ENCODE results near the gene LTA.

The LTA gene

GRCh38 chr6:31572041-31572911 is at the start of gene LTA:
LTA (plus strand) TSS chr6:31572289; CDS start chr6:31572743, 454 bp downstream.
- Histone ChIP-seq H3K36me3 (ENCODE audit: control insufficient read depth, insufficient read depth, low read length) (no peaks in the 10 kb centered on the region), H3K27me3 (ENCODE audit: control insufficient read depth, insufficient read depth, low read length) (no peaks in the 10 kb centered on the region), H3K4me1 (ENCODE audit: control insufficient read depth, insufficient read depth, low read length) (peaks cover 3% of the 10 kb centered on the region), H3K9ac (ENCODE audit: low read length) (no peak within 1 kb of the TSS), H3K4me3 (ENCODE audit: low read length) (peak within 1 kb of the TSS; percentile 46), H3K27ac (ENCODE audit: low read depth, low read length) (no peak within 1 kb of the TSS)

DNA sequence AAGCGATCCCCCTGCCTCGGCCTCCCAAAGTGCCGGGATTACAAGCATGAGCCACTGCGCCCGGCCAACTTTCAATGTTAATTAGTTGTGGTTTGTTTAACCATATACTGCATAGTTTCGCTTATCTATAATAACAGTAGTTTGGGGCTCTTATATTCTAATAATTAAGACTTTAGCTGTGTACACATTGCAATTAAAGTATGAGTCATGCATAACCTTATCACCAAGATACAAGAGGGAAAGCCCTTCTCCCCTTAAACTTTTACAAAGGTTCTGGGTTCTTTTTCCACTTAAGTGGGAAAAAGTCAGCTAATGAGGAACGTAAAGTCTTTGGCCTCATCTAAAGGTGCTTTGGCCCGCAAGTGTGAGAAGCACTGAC is 46.5 kb upstream of the LTA start:
- Histone ChIP-seq H3K27ac (ENCODE audit: low read depth, low read length) (no peak overlapping the region), H3K9ac (ENCODE audit: low read length) (no peak overlapping the region), H3K27me3 (ENCODE audit: control insufficient read depth, insufficient read depth, low read length) (no peaks in the 10 kb centered on the region), H3K36me3 (ENCODE audit: control insufficient read depth, insufficient read depth, low read length) (peaks cover 10% of the 10 kb centered on the region), H3K4me3 (ENCODE audit: low read length) (no peak overlapping the region), H3K4me1 (ENCODE audit: control insufficient read depth, insufficient read depth, low read length) (no peaks in the 10 kb centered on the region)

DNA sequence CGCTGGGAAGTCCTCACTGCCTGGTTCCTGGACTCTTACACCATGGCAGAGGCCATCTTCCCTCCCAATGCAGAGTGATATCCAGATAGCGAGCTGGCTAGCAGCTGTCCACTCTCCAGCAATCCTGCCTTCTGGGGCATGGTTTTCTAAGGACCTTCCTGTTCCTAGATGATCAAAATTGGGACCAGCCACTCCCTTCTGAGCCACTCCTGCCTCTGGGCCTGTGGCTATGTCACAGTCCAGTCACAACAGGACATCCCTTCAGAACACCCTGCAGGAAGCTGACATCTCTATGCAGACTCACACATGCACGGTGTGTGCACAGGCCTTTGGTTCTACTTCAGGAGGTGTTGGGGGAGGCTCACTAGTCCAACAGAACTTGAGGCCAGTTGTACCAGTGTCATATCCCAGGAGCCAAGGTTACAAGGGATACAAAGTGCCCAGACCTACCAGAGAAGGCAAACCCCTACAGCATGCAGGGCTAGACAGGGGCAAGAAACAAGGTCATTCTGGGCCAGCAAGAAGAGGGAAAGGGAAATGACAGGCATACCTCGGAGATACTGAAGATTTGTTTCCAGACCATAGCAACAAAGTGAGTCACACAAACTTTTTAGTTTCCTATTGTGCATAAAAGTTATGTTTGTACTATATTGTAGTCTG is 46.0 kb upstream of the LTA start:
- H3K9ac ChIP-seq (ENCODE audit: low read length), result no peak overlapping the region
- H3K27ac ChIP-seq (ENCODE audit: low read depth, low read length), result no peak overlapping the region
- H3K4me3 ChIP-seq (ENCODE audit: low read length), result no peak overlapping the region
- no peaks in the 10 kb centered on the region for H3K27me3 ChIP-seq (ENCODE audit: control insufficient read depth, insufficient read depth, low read length)
- H3K4me1 ChIP-seq (ENCODE audit: control insufficient read depth, insufficient read depth, low read length), result no peaks in the 10 kb centered on the region
- peaks cover 15% of the 10 kb centered on the region for H3K36me3 ChIP-seq (ENCODE audit: control insufficient read depth, insufficient read depth, low read length)

- Histone ChIP-seq H3K9ac (ENCODE audit: low read length) (no peak overlapping the region), H3K4me1 (ENCODE audit: control insufficient read depth, insufficient read depth, low read length) (no peaks in the 10 kb centered on the region), H3K27ac (ENCODE audit: low read depth, low read length) (no peak overlapping the region), H3K4me3 (ENCODE audit: low read length) (no peak overlapping the region), H3K36me3 (ENCODE audit: control insufficient read depth, insufficient read depth, low read length) (peaks cover 26% of the 10 kb centered on the region), H3K27me3 (ENCODE audit: control insufficient read depth, insufficient read depth, low read length) (no peaks in the 10 kb centered on the region)
Observed at GRCh38 chr6:31528307-31528777, 43.7 kb upstream of the LTA start.

DNA sequence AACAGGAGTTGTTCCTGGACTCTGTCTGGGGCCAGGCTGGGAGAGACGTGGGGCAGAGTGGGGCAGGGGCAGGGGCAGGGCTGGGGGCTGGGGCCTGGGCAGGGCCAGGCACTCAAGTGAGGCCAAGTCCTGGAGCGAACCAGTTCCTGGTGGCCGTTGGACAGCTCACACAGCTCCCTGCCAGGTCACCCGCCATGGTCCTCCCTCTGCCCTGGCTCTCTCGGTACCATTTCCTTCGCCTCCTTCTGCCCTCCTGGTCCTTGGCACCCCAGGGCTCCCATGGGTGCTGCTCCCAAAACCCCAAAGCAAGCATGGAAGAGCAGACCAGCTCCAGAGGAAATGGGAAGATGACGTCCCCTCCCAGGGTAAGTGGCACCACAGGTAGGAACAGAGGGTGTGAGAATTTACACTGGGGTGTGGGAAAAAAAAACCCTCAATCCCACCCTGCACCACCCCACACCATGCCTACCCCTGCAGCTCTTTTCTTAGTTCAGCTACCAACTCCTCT is 43.2 kb upstream of the LTA start, which contains the start of gene MCCD1:
MCCD1 (plus strand) TSS at position 142 of the 508 bp plus-strand sequence; CDS start at position 195, 53 bp downstream.
- H3K4me3 ChIP-seq (ENCODE audit: low read length), result no peak within 1 kb of the TSS
- H3K36me3 ChIP-seq (ENCODE audit: control insufficient read depth, insufficient read depth, low read length), result peaks cover 26% of the 10 kb centered on the region
- H3K27me3 ChIP-seq (ENCODE audit: control insufficient read depth, insufficient read depth, low read length), result no peaks in the 10 kb centered on the region
- no peak within 1 kb of the TSS for H3K9ac ChIP-seq (ENCODE audit: low read length)
- H3K4me1 ChIP-seq (ENCODE audit: control insufficient read depth, insufficient read depth, low read length), result no peaks in the 10 kb centered on the region
- no peak within 1 kb of the TSS for H3K27ac ChIP-seq (ENCODE audit: low read depth, low read length)

- H3K27ac ChIP-seq (ENCODE audit: low read depth, low read length), result no peak overlapping the region
- H3K27me3 ChIP-seq (ENCODE audit: control insufficient read depth, insufficient read depth, low read length), result no peaks in the 10 kb centered on the region
- no peak overlapping the region for H3K4me3 ChIP-seq (ENCODE audit: low read length)
- no peaks in the 10 kb centered on the region for H3K4me1 ChIP-seq (ENCODE audit: control insufficient read depth, insufficient read depth, low read length)
- peaks cover 27% of the 10 kb centered on the region for H3K36me3 ChIP-seq (ENCODE audit: control insufficient read depth, insufficient read depth, low read length)
- H3K9ac ChIP-seq (ENCODE audit: low read length), result no peak overlapping the region
Observed at GRCh38 chr6:31529329-31530150, 42.5 kb upstream of the LTA start.

GRCh38 chr6:31530659-31531058 is 41.4 kb upstream of the LTA start:
- H3K36me3 ChIP-seq (ENCODE audit: control insufficient read depth, insufficient read depth, low read length), result peaks cover 38% of the 10 kb centered on the region
- H3K4me1 ChIP-seq (ENCODE audit: control insufficient read depth, insufficient read depth, low read length), result no peaks in the 10 kb centered on the region
- H3K27me3 ChIP-seq (ENCODE audit: control insufficient read depth, insufficient read depth, low read length), result no peaks in the 10 kb centered on the region
- no peak overlapping the region for H3K27ac ChIP-seq (ENCODE audit: low read depth, low read length)
- H3K4me3 ChIP-seq (ENCODE audit: low read length), result no peak overlapping the region
- no peak overlapping the region for H3K9ac ChIP-seq (ENCODE audit: low read length)

DNA sequence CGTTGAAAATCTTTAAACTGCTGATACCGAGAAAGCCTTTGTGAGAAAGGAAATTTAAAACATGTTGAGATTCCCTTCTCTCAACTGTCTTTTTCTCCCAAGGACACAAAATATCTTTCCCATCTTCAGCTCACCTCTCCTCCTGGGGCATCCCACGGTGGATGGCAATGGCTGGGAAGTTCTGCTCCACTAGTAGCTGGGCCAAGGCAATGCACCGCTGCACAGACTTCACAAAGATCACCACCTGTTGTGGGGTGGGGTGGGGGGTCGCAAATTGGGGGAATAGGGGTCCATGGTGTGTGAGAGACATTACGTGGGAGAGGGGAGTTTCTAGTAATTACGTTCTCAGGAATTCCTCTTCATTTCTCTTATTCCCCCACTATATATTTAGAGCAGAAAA is 40.9 kb upstream of the LTA start:
- H3K4me3 ChIP-seq (ENCODE audit: low read length), result no peak overlapping the region
- no peak overlapping the region for H3K9ac ChIP-seq (ENCODE audit: low read length)
- H3K27ac ChIP-seq (ENCODE audit: low read depth, low read length), result no peak overlapping the region
- H3K36me3 ChIP-seq (ENCODE audit: control insufficient read depth, insufficient read depth, low read length), result peaks cover 43% of the 10 kb centered on the region
- no peaks in the 10 kb centered on the region for H3K27me3 ChIP-seq (ENCODE audit: control insufficient read depth, insufficient read depth, low read length)
- no peaks in the 10 kb centered on the region for H3K4me1 ChIP-seq (ENCODE audit: control insufficient read depth, insufficient read depth, low read length)

GRCh38 chr6:31531771-31532643 is 40.1 kb upstream of the LTA start:
- H3K36me3 ChIP-seq (ENCODE audit: control insufficient read depth, insufficient read depth, low read length), result peaks cover 47% of the 10 kb centered on the region
- no peak overlapping the region for H3K27ac ChIP-seq (ENCODE audit: low read depth, low read length)
- no peak overlapping the region for H3K9ac ChIP-seq (ENCODE audit: low read length)
- no peaks in the 10 kb centered on the region for H3K27me3 ChIP-seq (ENCODE audit: control insufficient read depth, insufficient read depth, low read length)
- H3K4me3 ChIP-seq (ENCODE audit: low read length), result no peak overlapping the region
- no peaks in the 10 kb centered on the region for H3K4me1 ChIP-seq (ENCODE audit: control insufficient read depth, insufficient read depth, low read length)

DNA sequence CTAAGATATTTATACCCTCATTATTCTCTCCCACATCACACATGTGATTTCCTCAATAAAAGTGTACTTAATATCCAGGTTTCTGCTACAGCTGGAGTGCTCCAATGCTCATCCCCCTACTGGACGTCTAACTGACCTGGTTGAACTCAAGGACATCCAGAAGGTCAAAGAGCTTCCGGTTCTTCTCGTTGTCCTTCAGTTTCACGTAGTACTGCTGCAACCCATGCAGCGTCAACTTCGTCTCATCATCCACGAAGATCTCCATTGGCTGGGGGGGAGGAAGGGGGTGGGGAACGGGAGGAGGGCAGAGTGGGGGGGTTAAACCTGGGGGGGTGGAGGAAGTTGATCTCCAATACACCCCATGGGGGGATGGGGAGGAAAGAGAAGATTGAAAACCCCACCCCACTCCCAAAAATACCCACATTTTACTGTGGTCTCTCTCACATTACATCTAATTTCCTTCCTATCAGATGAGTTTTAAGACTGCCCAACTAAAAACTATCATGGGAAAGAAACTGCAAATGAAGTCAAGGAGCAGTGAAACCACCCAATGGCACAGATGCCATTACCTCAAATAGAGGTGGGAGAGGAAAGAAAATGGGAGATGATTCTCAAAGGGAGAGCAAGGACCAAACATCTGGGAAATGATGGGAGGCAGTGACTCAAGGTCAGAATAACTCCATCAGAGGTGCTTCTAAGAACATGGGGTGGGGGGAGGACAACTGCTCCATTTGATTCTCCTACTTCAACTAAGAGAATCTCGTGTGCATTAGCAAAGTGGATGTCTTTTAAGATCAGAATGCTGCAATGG is 39.2 kb upstream of the LTA start:
- Histone ChIP-seq H3K36me3 (ENCODE audit: control insufficient read depth, insufficient read depth, low read length) (peaks cover 47% of the 10 kb centered on the region), H3K4me1 (ENCODE audit: control insufficient read depth, insufficient read depth, low read length) (no peaks in the 10 kb centered on the region), H3K9ac (ENCODE audit: low read length) (no peak overlapping the region), H3K27me3 (ENCODE audit: control insufficient read depth, insufficient read depth, low read length) (no peaks in the 10 kb centered on the region), H3K27ac (ENCODE audit: low read depth, low read length) (no peak overlapping the region), H3K4me3 (ENCODE audit: low read length) (no peak overlapping the region)

GRCh38 chr6:31533455-31533841 is 38.6 kb upstream of the LTA start:
- peaks cover 51% of the 10 kb centered on the region for H3K36me3 ChIP-seq (ENCODE audit: control insufficient read depth, insufficient read depth, low read length)

More at GRCh38 chr6:31533455-31533841, 38.6 kb upstream of the LTA start:
- Histone ChIP-seq H3K27ac (ENCODE audit: low read depth, low read length) (no peak overlapping the region), H3K4me3 (ENCODE audit: low read length) (no peak overlapping the region), H3K4me1 (ENCODE audit: control insufficient read depth, insufficient read depth, low read length) (no peaks in the 10 kb centered on the region), H3K9ac (ENCODE audit: low read length) (no peak overlapping the region), H3K27me3 (ENCODE audit: control insufficient read depth, insufficient read depth, low read length) (no peaks in the 10 kb centered on the region)
